ENCODE data around the gene BCL11B. TPM values are rescaled to one million over a fixed set of nuclear protein-coding genes. Genes with fewer than 3 reads are reported as not detected.

BCL11B gene
- total and polyA plus RNA-seq, 2 of the 8 experiments (the other 6 are each of a cell fraction or from before 2014, with no cell fraction given) = 0.63 to 5.9 TPM

DNA sequence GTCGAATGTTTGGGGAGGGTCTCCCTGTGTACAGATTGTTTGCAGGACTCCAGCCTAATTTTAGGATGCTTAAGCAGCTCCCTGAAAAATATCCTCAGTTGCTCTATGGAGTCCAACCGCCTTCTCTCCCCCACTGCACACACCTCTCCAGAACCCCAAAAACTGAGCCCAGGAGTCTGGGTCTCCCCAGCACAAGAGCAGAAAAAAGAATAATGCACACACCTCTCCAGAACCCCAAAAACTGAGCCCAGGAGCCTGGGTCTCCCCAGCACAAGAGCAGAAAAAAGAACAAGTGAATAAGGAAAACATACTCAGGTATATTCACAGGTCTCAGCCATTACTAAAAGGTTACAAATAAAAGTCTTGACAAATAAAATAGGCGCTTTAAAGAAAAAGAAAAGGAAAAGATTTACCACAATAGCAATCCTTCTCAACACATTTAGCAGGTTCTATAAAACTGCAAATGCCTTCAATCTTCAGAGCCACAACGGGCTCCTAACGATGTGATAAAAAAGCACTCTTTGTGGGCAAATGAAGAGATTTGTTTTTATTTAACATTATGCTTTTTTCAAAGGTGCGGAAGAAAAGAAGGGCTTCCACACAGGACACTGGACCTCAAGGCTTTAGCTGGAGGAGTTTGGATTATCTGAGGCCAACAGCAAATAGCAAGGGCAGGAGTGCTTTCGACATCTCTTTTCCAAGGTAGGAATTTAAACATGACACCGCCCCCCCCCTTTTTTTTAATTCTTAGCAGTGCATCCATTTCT lies 8.2 kb downstream of the BCL11B start:
- 0 out of 2 replicates have a peak overlapping the region, but pooled peaks have one; percentile 68 for H2BK5ac ChIP-seq (ENCODE audit: low read depth, low read length)
- no peak overlapping the region for H3K23ac ChIP-seq (ENCODE audit: insufficient read length)
- no peak overlapping the region for H3K9ac ChIP-seq (replicated peaks in 1 of 4; ENCODE audit: extremely low read depth in 1 of 4, low read depth in 3 of 4, low read length in 3 of 4)
- 77% methylated on average over 8 of the region's 8 CpGs; no CpG with 5 or more reads in 1 of the 2 experiments for WGBS, 2 experiments (ENCODE audit: extremely low coverage in 1 of 2, insufficient coverage in 1 of 2, insufficient read length in 1 of 2, insufficient replicate concordance in 2 of 2, low coverage in 1 of 2, low lambda C conversion rate in 2 of 2, missing lambda C conversion rate in 1 of 2)
- no peak overlapping the region for H4K91ac ChIP-seq (replicated peaks; ENCODE audit: insufficient read length, low read length)
- peaks cover under 1% of the 10 kb centered on the region; the same call in 1 of the 2 replicates for H3K23me2 ChIP-seq (ENCODE audit: low read depth, low read length)
- no peaks in the 10 kb centered on the region for H3K36me3 ChIP-seq (ENCODE audit: control insufficient read depth in 2 of 4, insufficient read depth in 4 of 4, low read length in 3 of 4)
- peaks cover 0 to 6% (median 3%) of the 10 kb centered on the region in 4 experiments; a peak in 3 of 7 replicates for H3K27me3 ChIP-seq (replicated peaks in 1 of 4; ENCODE audit: control insufficient read depth in 3 of 4, extremely low read depth in 1 of 4, insufficient read depth in 3 of 4, low read length in 3 of 4)
- no peak overlapping the region for H4K5ac ChIP-seq (ENCODE audit: insufficient read length, low read depth, low read length)
- peak overlapping the region; percentile 58 to 61; a peak in 1 of 4 replicates for H3K4me2 ChIP-seq (ENCODE audit: insufficient read depth in 1 of 2, low read depth in 2 of 2, low read length in 2 of 2)
- ChIA-PET CTCF (ENCODE audit: partially characterized antibody) (interaction anchor here (1.5 to 3.1 kb wide), 5 partner anchors 10 to 143 kb away, joined by 4 to 19 read pairs (median 6); no protein-coding TSS in a partner anchor), POLR2A (ENCODE audit: partially characterized antibody) (interaction anchor here (0.6 to 2.2 kb wide), 2 partner anchors 18 to 22 kb away, joined by 3 to 5 read pairs; no protein-coding TSS in a partner anchor)
- H2BK15ac ChIP-seq (ENCODE audit: low read length) = peak overlapping the region; percentile 53; the same call in 1 of the 2 replicates
- peaks cover 0 to 93% of the 10 kb centered on the region in 2 experiments; a peak in 3 of 4 replicates for H3K79me2 ChIP-seq (ENCODE audit: control insufficient read depth in 1 of 2, insufficient read depth in 2 of 2, low read length in 2 of 2)
- H3K18ac ChIP-seq (ENCODE audit: extremely low read depth, low read length) = peak overlapping the region; percentile 62; the same call in 1 of the 2 replicates
- H3K9me3 ChIP-seq (ENCODE audit: insufficient read depth in 2 of 2, low read depth in 1 of 2, low read length in 1 of 2) = no peaks in the 10 kb centered on the region
- FAIRE-seq = no peak
- H2BK120ac ChIP-seq (replicated peaks; ENCODE audit: low read depth, low read length) = no peak overlapping the region
- no peak for DNase-seq (ENCODE audit: low read depth in 1 of 2, low spot score in 2 of 2)
- H2BK20ac ChIP-seq (ENCODE audit: low read length) = peak overlapping the region; percentile 40
- H4K20me1 ChIP-seq (replicated peaks in 1 of 2; ENCODE audit: control insufficient read depth in 1 of 2, insufficient read depth in 2 of 2, low read length in 2 of 2) = peaks cover 0 to 2% of the 10 kb centered on the region in 2 experiments
- TF ChIP-seq SRF (IDR thresholded peaks at IDR 0.05; ENCODE audit: low read depth, low read length) = no peak
- no peak for TF ChIP-seq ATF3 (IDR thresholded peaks at IDR 0.05; ENCODE audit: insufficient read depth, low read depth, low read length)
- TF ChIP-seq ATF2 (IDR thresholded peaks at IDR 0.05; ENCODE audit: low read length) = no peak
- TF ChIP-seq ASH2L (IDR thresholded peaks at IDR 0.05; ENCODE audit: low read length) = no peak
- TF ChIP-seq KDM5A (IDR thresholded peaks at IDR 0.05; ENCODE audit: low read length) = no peak
- TF ChIP-seq NANOG (IDR thresholded peaks at IDR 0.05; ENCODE audit: insufficient read depth, low read depth, low read length, poor library complexity, severe bottlenecking) = no peak
- no peak for TF ChIP-seq POLR2A (IDR thresholded peaks at IDR 0.05; ENCODE audit: control extremely low read depth in 1 of 2, low read depth in 2 of 2, low read length in 2 of 2)
- no peak overlapping the region for H3K27ac ChIP-seq (ENCODE audit: low read depth, low read length)
- no peak overlapping the region for H3K14ac ChIP-seq (ENCODE audit: insufficient read length)
- H2AK5ac ChIP-seq (ENCODE audit: low read depth, low read length) = no peak overlapping the region
- peaks cover 29 to 44% (median 40%) of the 10 kb centered on the region in 4 experiments for H3K4me1 ChIP-seq (replicated peaks in 1 of 4; ENCODE audit: control insufficient read depth in 3 of 4, insufficient read depth in 4 of 4, low read length in 3 of 4)
- H3K56ac ChIP-seq (replicated peaks; ENCODE audit: insufficient read length, low read depth, low read length) = no peak overlapping the region
- peaks cover 10% of the 10 kb centered on the region for H3K79me1 ChIP-seq (ENCODE audit: low read depth, low read length)
- peak overlapping the region; percentile 62; the same call in 1 of the 2 replicates for H2BK12ac ChIP-seq (ENCODE audit: low read depth, low read length)
- H4K8ac ChIP-seq (ENCODE audit: extremely low read depth, insufficient read depth, low read length) = no peak overlapping the region
- H3K4me3 ChIP-seq (ENCODE audit: extremely low read depth in 1 of 4, insufficient read depth in 2 of 4, low read depth in 3 of 4, low read length in 4 of 4) = peak overlapping the region in 1 of 4 experiments; percentile 41; a peak in 1 of 8 replicates
- no peak overlapping the region for H2AFZ ChIP-seq (ENCODE audit: low read length)
- H3K4ac ChIP-seq (replicated peaks; ENCODE audit: insufficient read length, low read depth, low read length) = no peak overlapping the region

Measured in H1 (cell line).